Endothelial cell of hepatic sinusoid (primary cell): ENCODE results near the gene ZBTB7C.

Experiments used
- in situ Hi-C: cut with HindIII; loops from 2 replicates; pipeline ENCODE4 v1.10.0; 2017; ENCODE audit warnings: low sequenced_read_pairs

Gene ZBTB7C

GRCh38 chr18:48020337-48021250, 388.6 kb downstream of the ZBTB7C start:
- in situ Hi-C loops, result no loop called here

GRCh38 chr18:48019557-48020325, 389.4 kb downstream of the ZBTB7C start:
- in situ Hi-C loops, result no loop called here

GRCh38 chr18:48018851-48019250, 390.3 kb downstream of the ZBTB7C start:
- in situ Hi-C loops, result no loop called here

GRCh38 chr18:48017635-48018034, 391.5 kb downstream of the ZBTB7C start:
- in situ Hi-C loops, result no loop called here

- in situ Hi-C loops, result no loop called here
These were observed 396.0 kb downstream of the ZBTB7C start for GRCh38 chr18:48013162-48013561.

- in situ Hi-C loops, result no loop called here
These were observed 397.2 kb downstream of the ZBTB7C start for GRCh38 chr18:48011926-48012465.

- in situ Hi-C loops, result no loop called here
These were observed 398.9 kb downstream of the ZBTB7C start for GRCh38 chr18:48010264-48010663.

- in situ Hi-C loops, result no loop called here
These were observed 400.0 kb downstream of the ZBTB7C start for GRCh38 chr18:48009116-48009745.

GRCh38 chr18:48007955-48008701, 401.1 kb downstream of the ZBTB7C start:
- in situ Hi-C loops, result no loop called here

- in situ Hi-C loops, result no loop called here
These were observed 401.8 kb downstream of the ZBTB7C start for GRCh38 chr18:48007381-48007780.

GRCh38 chr18:48006415-48007175, 402.6 kb downstream of the ZBTB7C start:
- in situ Hi-C loops, result no loop called here

- in situ Hi-C loops, result no loop called here
These were observed 404.6 kb downstream of the ZBTB7C start for GRCh38 chr18:48004577-48004976.

- in situ Hi-C loops, result no loop called here
These were observed 405.5 kb downstream of the ZBTB7C start for GRCh38 chr18:48003426-48004349.

- in situ Hi-C loops, result no loop called here
These were observed 406.2 kb downstream of the ZBTB7C start for GRCh38 chr18:48002933-48003365.

GRCh38 chr18:48000701-48001100, 408.5 kb downstream of the ZBTB7C start:
- in situ Hi-C loops, result no loop called here

- in situ Hi-C loops, result no loop called here
These were observed 409.4 kb downstream of the ZBTB7C start for GRCh38 chr18:47999801-48000248.

GRCh38 chr18:47997338-47997780, 411.8 kb downstream of the ZBTB7C start:
- in situ Hi-C loops, result no loop called here

GRCh38 chr18:47996091-47996541, 413.1 kb downstream of the ZBTB7C start:
- in situ Hi-C loops, result no loop called here
